KG1 (cell line): ENCODE data around the gene MIPEP.
"Not testable (repeated sequence)": the region's sequence is repeated elsewhere in the genome, so short reads cannot be mapped to it uniquely, and the experiment has no call there.

Experiments used
- DNase-seq: peaks from one replicate; lab custom pipeline; 2025; lab: John Stamatoyannopoulos, UW

Gene MIPEP

DNA sequence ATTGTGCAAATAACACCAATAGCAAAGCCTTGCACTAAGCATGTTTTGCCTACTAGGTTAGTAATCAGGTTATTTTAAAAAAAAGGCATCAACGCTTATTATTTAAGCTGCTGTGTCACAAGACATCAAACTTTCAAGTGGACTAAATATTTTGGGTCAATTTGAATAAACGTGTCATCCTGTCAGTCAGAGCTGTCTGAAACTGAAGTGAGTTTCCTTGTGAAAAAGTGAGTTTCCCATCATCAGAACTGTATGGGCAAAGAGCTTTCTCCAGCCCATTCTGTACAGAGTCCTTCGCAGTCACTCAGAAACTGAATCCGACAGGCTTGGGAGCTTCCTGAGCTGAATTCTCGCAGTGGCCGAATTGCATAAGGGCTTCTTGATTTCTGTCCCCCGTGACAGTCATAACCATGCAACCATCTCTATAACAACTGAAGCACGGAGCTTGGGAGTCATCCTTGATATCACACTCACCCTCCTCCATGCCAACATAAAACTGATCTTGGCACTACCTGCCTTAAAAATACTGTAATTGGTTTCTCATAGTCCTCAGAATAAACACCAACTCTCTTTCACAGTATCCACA is 139.8 kb downstream of the MIPEP start:
- no peak for DNase-seq

GRCh38 chr13:23748109-23748990 is 140.8 kb downstream of the MIPEP start:
- no peak for DNase-seq

DNA sequence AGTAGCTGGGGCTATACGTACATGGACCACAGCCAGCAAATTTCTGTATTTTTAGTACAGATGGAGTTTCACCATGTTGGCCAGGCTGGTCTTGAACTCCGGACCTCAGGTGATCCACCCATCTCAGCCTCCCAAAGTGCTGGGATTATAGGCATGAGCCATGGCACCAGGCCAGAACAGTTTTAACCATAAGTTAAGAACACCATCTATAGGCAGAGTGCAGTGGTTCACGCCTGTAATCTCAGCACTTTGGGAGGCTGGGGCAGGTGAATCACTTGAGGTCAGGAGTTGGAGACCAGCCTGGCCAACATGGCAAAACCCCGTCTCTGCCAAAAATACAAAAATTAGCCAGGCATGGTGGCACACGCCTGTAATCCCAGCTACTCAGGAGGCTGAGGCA is 143.1 kb downstream of the MIPEP start:
- DNase-seq = not testable (repeated sequence)

DNA sequence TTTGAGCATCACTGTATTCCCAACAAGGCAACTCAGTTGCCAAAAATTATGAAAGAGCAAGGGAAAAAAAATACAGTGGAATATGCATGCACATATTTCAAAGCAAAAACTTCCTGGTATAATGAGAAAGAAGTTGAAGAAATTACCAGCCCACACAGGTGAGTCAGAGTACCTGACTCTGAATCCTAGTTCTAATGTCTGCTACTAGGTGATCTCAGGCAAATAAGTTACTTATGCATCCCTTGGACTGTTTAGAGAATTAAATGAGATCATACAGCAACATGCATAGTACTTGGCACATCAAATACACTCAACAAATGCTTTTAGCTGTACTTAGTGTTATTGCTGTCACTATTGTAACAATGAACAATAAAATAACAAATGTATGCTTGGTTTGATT is 144.9 kb downstream of the MIPEP start:
- no peak for DNase-seq

DNA sequence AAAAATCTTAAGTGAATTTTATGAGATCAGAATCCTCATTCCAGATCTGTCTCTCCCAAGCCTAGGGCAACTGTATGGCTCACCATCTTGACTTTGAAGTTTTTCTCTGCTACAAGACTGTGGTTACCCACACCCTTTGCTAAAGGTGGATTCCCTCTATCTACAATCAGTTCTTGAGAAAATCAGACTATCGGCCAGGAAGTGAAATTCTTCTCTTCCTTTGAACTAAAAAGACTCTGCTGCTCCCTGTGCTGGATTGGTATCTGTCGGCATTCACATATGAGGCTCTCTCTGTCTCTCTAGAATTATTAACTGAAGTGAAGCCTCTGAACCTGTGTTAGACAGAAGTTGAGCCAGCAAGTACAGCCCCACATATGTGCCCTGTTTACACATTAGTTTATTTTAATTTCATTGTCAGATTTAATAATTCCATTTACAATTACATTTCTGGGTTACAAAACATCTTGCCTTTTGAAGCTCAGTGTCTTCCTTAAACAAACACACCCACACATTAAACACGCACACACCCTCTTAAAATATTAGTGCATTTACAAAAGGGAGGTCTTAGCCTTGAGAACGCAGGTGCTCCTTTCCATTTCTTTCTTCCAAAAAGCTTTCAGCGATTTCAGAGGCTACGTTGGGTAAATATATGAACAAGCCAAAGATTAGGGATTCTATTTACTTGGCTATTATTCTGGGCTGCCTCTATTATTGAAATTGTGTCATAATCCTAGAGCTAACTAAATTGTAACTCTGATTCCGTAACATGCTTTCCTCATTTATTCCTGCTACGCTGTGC is 145.7 kb downstream of the MIPEP start:
- DNase-seq = no peak

DNA sequence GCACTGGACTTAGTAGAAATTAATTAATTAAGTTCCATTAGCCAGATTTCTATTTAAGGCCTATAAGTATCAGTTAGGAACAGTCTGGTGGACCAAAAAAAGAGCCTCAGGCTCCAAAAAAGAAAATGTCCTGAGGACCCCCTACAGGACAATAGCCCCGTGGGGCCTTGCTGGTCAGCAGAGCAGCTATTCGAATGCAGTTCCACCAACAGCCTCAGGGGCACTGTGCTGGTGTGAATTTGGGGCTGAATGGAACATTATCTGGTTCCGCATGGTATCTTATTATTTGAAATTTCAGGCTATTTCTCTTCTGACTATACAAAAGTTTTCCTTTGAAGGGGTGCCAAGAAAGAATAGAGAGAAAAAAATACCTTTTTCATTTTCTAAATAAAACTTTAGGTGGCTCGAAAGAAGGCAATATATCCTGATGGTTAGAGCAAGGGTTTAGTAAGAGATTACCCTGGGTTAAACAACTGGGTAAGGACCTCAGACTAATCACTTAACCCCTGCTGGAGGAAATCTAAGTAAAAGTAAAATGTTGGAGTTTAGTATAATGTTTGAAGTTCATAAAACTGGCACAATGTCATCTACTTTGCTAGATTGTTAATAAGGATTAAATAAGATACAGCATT is 147.2 kb downstream of the MIPEP start:
- DNase-seq = no peak

- DNase-seq = no peak
Measured at GRCh38 chr13:23740002-23740401, 149.2 kb downstream of the MIPEP start.

GRCh38 chr13:23739596-23739995 is 149.6 kb downstream of the MIPEP start:
- DNase-seq = no peak

- no peak for DNase-seq
Measured at GRCh38 chr13:23736541-23736940, 152.7 kb downstream of the MIPEP start.

GRCh38 chr13:23735329-23735728 is 153.9 kb downstream of the MIPEP start:
- DNase-seq = no peak

GRCh38 chr13:23731709-23732108 is 157.5 kb downstream of the MIPEP start:
- no peak for DNase-seq

DNA sequence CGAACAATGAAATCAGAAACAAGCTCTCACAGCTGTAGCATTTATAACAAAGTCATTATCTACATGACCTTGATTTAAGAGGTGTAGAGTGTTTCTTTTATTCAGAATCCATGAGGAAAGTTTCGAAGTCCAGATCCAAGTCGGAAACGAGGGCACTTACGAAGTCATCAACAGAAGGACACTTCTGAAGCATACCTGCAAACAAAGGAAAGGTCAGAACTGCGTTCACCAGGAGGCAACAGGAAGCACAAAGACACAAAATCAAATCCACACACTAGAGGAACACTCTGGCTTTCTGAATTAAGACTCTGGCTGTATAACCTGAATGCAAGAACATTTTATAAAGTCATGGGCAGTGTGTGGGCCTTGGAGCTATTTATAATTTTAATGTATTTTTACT is 158.9 kb downstream of the MIPEP start:
- DNase-seq = no peak

GRCh38 chr13:23729531-23729930 is 159.7 kb downstream of the MIPEP start:
- no peak for DNase-seq

DNA sequence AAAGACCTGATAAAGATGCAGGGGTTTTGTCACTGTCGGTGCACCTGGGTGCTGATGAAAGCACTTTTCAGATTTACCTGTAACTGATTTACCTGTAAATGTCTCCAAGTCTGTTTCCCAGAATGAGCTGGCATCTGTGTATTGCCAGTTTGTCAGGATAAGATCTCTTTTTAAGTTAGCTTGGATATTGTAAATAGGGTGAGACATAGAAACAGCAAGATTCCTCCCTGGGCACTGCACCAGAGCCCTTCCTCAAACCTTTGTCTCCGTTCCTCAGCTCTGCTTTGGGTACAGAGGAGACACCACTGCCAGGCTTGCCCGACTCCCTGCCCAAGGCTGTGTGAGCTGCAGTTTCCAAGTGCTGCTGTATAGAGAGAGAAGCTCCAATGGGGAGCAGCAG is 160.4 kb downstream of the MIPEP start:
- no peak for DNase-seq

GRCh38 chr13:23725922-23726321 is 163.3 kb downstream of the MIPEP start:
- no peak for DNase-seq

GRCh38 chr13:23724196-23724970 is 164.8 kb downstream of the MIPEP start:
- no peak for DNase-seq

DNA sequence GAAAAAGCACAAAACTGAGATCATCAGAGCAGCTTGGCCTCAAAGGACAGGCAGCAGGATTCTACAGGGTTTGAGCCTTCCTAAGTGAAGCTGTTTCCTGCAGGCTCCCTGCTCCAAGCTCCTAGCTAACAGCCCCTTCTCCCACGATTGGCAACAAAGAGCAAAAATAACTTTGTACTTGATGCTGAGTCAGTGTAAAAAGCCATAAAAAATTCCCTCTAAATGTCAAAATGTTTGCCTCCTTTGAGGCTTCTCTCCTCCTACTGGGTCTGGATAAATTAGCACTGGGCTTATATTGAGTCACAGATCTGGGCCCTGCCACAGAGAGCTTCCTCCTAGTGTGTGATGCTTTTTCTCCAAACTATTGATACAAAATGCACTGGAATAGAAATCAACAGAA is 165.7 kb downstream of the MIPEP start:
- DNase-seq = no peak

- no peak for DNase-seq
Measured at GRCh38 chr13:23722726-23723453, 166.3 kb downstream of the MIPEP start.

- DNase-seq = no peak
Measured at GRCh38 chr13:23718996-23719395, 170.2 kb downstream of the MIPEP start.

DNA sequence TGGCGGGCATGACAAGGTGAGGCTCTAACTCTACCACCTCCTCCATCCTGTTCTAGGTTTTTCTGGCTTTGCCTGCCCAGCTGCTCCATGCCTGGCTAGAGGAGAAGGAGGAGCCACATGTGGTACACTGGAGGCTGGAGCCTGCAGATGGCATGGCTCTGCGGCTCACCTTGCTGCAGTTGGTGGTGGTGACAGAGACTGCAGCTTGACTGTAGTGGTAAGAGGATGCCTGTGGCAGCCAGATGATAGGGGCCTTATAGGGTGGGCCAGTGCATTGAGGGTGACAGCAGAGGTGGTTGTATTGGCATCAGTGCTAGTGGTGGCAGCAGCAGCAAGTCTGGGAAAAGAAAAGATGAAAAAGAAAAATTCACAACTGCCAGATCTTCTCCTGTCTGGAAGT is 172.8 kb downstream of the MIPEP start:
- no peak for DNase-seq

DNA sequence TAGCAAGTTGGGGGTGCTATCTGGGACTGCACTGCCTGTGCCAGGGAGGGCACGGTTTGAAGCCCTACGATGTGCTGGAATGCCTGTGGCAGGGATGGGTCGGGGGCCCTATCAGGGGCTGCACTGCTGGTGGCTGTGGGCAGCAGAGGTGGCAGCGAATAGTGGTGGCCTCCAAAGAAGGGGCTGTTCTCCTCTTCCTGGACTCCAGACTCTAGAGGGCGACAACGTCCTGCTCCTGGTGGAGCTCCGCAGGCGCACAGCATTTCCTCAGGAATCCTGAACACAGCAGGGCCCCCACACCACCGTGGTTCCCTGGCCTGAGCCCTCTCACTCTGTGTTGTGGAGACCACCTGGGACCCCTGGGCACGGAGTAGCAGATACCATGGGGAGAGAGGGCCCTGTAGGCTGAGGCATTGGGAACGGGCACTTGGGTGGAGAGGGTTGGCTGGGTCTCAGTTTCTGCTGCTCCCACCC is 173.4 kb downstream of the MIPEP start:
- DNase-seq = no peak
